OCI-LY1 (cell line): ENCODE measurements around the gene SOBP.

Experiments
- H2AFZ ChIP-seq: fragments of 200-600 bp; sonication (generic), shearing (Covaris generic); 2 replicates; pipeline ENCODE4 v1.6.0; 2014; ENCODE audit warnings: antibody characterized with exemption, mild to moderate bottlenecking, low read length
- H3F3A ChIP-seq: fragments of 200-600 bp; sonication (generic), shearing (Covaris generic); 2 replicates; pipeline ENCODE4 v1.6.0; 2014; ENCODE audit warnings: mild to moderate bottlenecking, antibody characterized with exemption, low read length, moderate library complexity; ENCODE audit not compliant: insufficient read depth
- H3K27ac ChIP-seq: fragments of 200-600 bp; sonication (generic); 2 replicates; pipeline ENCODE4 v1.5.1; 2014; ENCODE audit warnings: low read length, mixed run types, mild to moderate bottlenecking, low read depth; ENCODE audit not compliant: poor library complexity, severe bottlenecking
- H3K27me3 ChIP-seq: fragments of 200-600 bp; sonication (generic); 2 replicates; pipeline ENCODE4 v1.6.0; 2014; ENCODE audit warnings: antibody characterized with exemption, mild to moderate bottlenecking, low read length, moderate library complexity; ENCODE audit not compliant: insufficient read depth
- H3K36me3 ChIP-seq: fragments of 200-600 bp; sonication (generic); 2 replicates; pipeline ENCODE4 v1.6.1; 2014; ENCODE audit warnings: mild to moderate bottlenecking, antibody characterized with exemption, low read length, moderate library complexity, mixed read lengths; ENCODE audit not compliant: insufficient read depth
- H3K4me1 ChIP-seq: fragments of 200-600 bp; sonication (generic); 2 replicates; pipeline ENCODE4 v1.5.1; 2014; ENCODE audit warnings: mild to moderate bottlenecking, low read length, moderate library complexity; ENCODE audit not compliant: insufficient read depth, severe bottlenecking
- H3K4me2 ChIP-seq: fragments of 200-600 bp; sonication (generic), shearing (Covaris generic); 2 replicates; pipeline ENCODE4 v1.6.1; 2014; ENCODE audit warnings: low read length
- H3K4me3 ChIP-seq: fragments of 200-600 bp; sonication (generic); 2 replicates; pipeline ENCODE4 v1.5.1; 2014; ENCODE audit warnings: low read length, low read depth, mild to moderate bottlenecking, mixed read lengths; ENCODE audit not compliant: poor library complexity, severe bottlenecking
- H3K79me2 ChIP-seq: fragments of 200-600 bp; shearing (Covaris generic); 2 replicates; pipeline ENCODE4 v1.6.1; 2016; ENCODE audit warnings: mixed run types, low read length, mixed read lengths; ENCODE audit not compliant: insufficient read depth
- H3K9ac ChIP-seq: fragments of 200-600 bp; sonication (generic), shearing (Covaris generic); 2 replicates; pipeline ENCODE4 v1.6.1; 2014; ENCODE audit warnings: mild to moderate bottlenecking, low read length, mixed read lengths
- H3K9me2 ChIP-seq: fragments of 200-600 bp; sonication (generic), shearing (Covaris generic); 2 replicates; pipeline ENCODE4 v1.6.1; 2014; ENCODE audit warnings: low read depth, mild to moderate bottlenecking, low read length, mixed read lengths
- H3K9me3 ChIP-seq: fragments of 200-600 bp; shearing (Covaris generic); 2 replicates; pipeline ENCODE4 v1.6.1; 2014; ENCODE audit warnings: low read length, mixed read lengths
- H4K20me1 ChIP-seq: fragments of 200-600 bp; sonication (generic), shearing (Covaris generic); 2 replicates; pipeline ENCODE4 v1.6.0; 2016; ENCODE audit warnings: mild to moderate bottlenecking, low read length; ENCODE audit not compliant: insufficient read depth
- CTCF ChIP-seq: fragments of 200-600 bp; sonication (generic), shearing (Covaris generic); IDR thresholded peaks from 2 replicates; pipeline ENCODE4 v1.5.1; 2017; ENCODE audit warnings: mild to moderate bottlenecking, antibody characterized with exemption, low read length, moderate library complexity, mixed read lengths
- EZH2 ChIP-seq: fragments of 200-600 bp; sonication (generic), shearing (Covaris generic); IDR thresholded peaks from 2 replicates; pipeline ENCODE4 v1.8.0; 2017; ENCODE audit warnings: borderline replicate concordance, mixed run types, mild to moderate bottlenecking, antibody characterized with exemption, low read length, moderate library complexity, mixed read lengths

SOBP gene

GRCh38 chr6:107495971-107496370 lies 6.1 kb downstream of the SOBP start:
- no peak for TF ChIP-seq EZH2
- no peak for TF ChIP-seq CTCF
- Histone ChIP-seq H3K4me3 (peak overlapping the region; percentile 6), H3K79me2 (peaks cover 98% of the 10 kb centered on the region), H3K36me3 (peaks cover 16% of the 10 kb centered on the region), H3K4me2 (peak overlapping the region; percentile 89), H3K9me3 (no peaks in the 10 kb centered on the region), H3F3A (no peaks in the 10 kb centered on the region), H3K27me3 (no peaks in the 10 kb centered on the region), H3K9me2 (no peaks in the 10 kb centered on the region), H4K20me1 (no peaks in the 10 kb centered on the region), H3K4me1 (peaks cover 68% of the 10 kb centered on the region), H3K27ac (peak overlapping the region; percentile 87), H3K9ac (no peak overlapping the region), H2AFZ (no peak overlapping the region)

GRCh38 chr6:107496892-107497684 lies 7.2 kb downstream of the SOBP start:
- no peaks in the 10 kb centered on the region for H3K27me3 ChIP-seq
- TF ChIP-seq EZH2 (no peak), CTCF (no peak)
- peaks cover 98% of the 10 kb centered on the region for H3K79me2 ChIP-seq
- H3K4me1 ChIP-seq, result peaks cover 76% of the 10 kb centered on the region
- H3K4me3 ChIP-seq, result no peak overlapping the region
- H3K9me2 ChIP-seq, result no peaks in the 10 kb centered on the region
- no peaks in the 10 kb centered on the region for H3F3A ChIP-seq
- H4K20me1 ChIP-seq, result no peaks in the 10 kb centered on the region
- peak overlapping the region; percentile 89; the same call in 1 of the 2 replicates for H3K4me2 ChIP-seq
- H3K9ac ChIP-seq, result no peak overlapping the region
- H2AFZ ChIP-seq, result no peak overlapping the region
- peaks cover 19% of the 10 kb centered on the region for H3K36me3 ChIP-seq
- no peaks in the 10 kb centered on the region for H3K9me3 ChIP-seq
- H3K27ac ChIP-seq, result peak overlapping the region; percentile 87

- no peaks in the 10 kb centered on the region for H4K20me1 ChIP-seq
- H3K27me3 ChIP-seq, result no peaks in the 10 kb centered on the region
- peaks cover 26% of the 10 kb centered on the region for H3K4me1 ChIP-seq
- TF ChIP-seq CTCF (no peak), EZH2 (no peak)
- H2AFZ ChIP-seq, result no peak overlapping the region
- no peak overlapping the region for H3K27ac ChIP-seq
- H3F3A ChIP-seq, result no peaks in the 10 kb centered on the region
- H3K4me2 ChIP-seq, result no peak overlapping the region
- peaks cover 69% of the 10 kb centered on the region for H3K36me3 ChIP-seq
- H3K9me3 ChIP-seq, result no peaks in the 10 kb centered on the region
- H3K79me2 ChIP-seq, result peaks cover 56% of the 10 kb centered on the region
- H3K9ac ChIP-seq, result no peak overlapping the region
- H3K9me2 ChIP-seq, result no peaks in the 10 kb centered on the region
- H3K4me3 ChIP-seq, result no peak overlapping the region
Observed at GRCh38 chr6:107504270-107505026, 14.5 kb downstream of the SOBP start.
